K562 (cell line): ENCODE measurements around the gene OR8B8. TPM values are rescaled to one million over a fixed set of nuclear protein-coding genes. Genes with fewer than 3 reads are reported as not detected.

Experiments used
- ATAC-seq: fragments of 200-7000 bp; cut with Tn5 transposase; 3 replicates; pipeline ENCODE4 v1.9.1; 2020; ENCODE audit warnings: moderate library complexity
- BruUV-seq: library from RNA; stranded (reverse); fragments of 400-500 nt; replicated peaks from 2 replicates; lab custom pipeline; 2021; lab: Mats Ljungman, UMichigan
- CTCF ChIA-PET: fragments of 300-600 bp; formaldehyde crosslinking; extraction: SDS; loops from one replicate; lab custom pipeline; 2021; ENCODE audit warnings: low intra/inter-chr PET ratio; lab: Yijun Ruan, JAX
- POLR2A ChIA-PET: fragments of 300-600, 350-650 bp; sonication (Branson Sonifier 250); formaldehyde crosslinking; extraction: SDS; loops from one replicate; lab custom pipeline; 2021; ENCODE audit warnings: antibody characterized with exemption, inconsistent platforms; lab: Yijun Ruan, JAX
- DNase-seq, 4 experiments: peaks; one replicate each; pipeline versions ENCODE4 v3.0.0 to v3.0.0-alpha.2; 2011 to 2018; ENCODE audit warnings: low spot score in 3 of 4, mixed read lengths in 3 of 4; ENCODE audit errors: extremely low read depth in 1 of 4
- FAIRE-seq: peaks from 2 replicates; lab custom pipeline; 2011; peaks lifted over from hg19 to GRCh38; lab: Jason Lieb, UNC
- H2AFZ ChIP-seq: 2 replicates; pipeline ENCODE4 v1.6.0; 2011; ENCODE audit warnings: low read depth, low read length, control low read depth, inconsistent platforms
- H3K27ac ChIP-seq: fragments of 200-600 bp; 3 replicates; pipeline ENCODE4 v1.8.0; 2011; ENCODE audit warnings: low read depth, mild to moderate bottlenecking, control low read depth, inconsistent platforms, low read length, moderate library complexity, mixed read lengths; ENCODE audit errors: extremely low read depth
- H3K27me3 ChIP-seq, 2 experiments: fragments of 300-600 bp in 1 of 2; 2 replicates in 1 of 2; 3 replicates in 1 of 2; pipeline versions ENCODE4 v1.6.0 to v1.8.0; 2011; ENCODE audit warnings: inconsistent platforms in 2 of 2, low read length in 2 of 2, mild to moderate bottlenecking in 1 of 2, mixed read lengths in 1 of 2, moderate library complexity in 1 of 2; ENCODE audit not compliant: control insufficient read depth in 2 of 2, insufficient read depth in 2 of 2
- H3K36me3 ChIP-seq: fragments of 300-600 bp; 3 replicates; pipeline ENCODE4 v1.8.0; 2011; ENCODE audit warnings: mild to moderate bottlenecking, low read length, inconsistent platforms; ENCODE audit not compliant: control insufficient read depth, insufficient read depth
- H3K4me1 ChIP-seq, 2 experiments: fragments of 200-600 bp in 1 of 2; replicated peaks in 1 of 2; 2 replicates in 1 of 2; 3 replicates in 1 of 2; pipeline versions ENCODE4 v1.5.1 to v1.8.0; 2011; ENCODE audit warnings: inconsistent platforms in 2 of 2, low read length in 2 of 2, mild to moderate bottlenecking in 1 of 2, mixed read lengths in 1 of 2, moderate library complexity in 1 of 2; ENCODE audit not compliant: control insufficient read depth in 2 of 2, insufficient read depth in 2 of 2
- H3K4me2 ChIP-seq: 2 replicates; pipeline ENCODE4 v1.6.1; 2011; ENCODE audit warnings: low read length, control low read depth, inconsistent platforms, mixed read lengths; ENCODE audit not compliant: insufficient read depth
- H3K4me3 ChIP-seq: fragments of 200-600 bp; sonication (generic), shearing (Covaris generic); 2 replicates; pipeline ENCODE4 v1.5.1; 2016; ENCODE audit warnings: control low read depth, inconsistent platforms
- H3K79me2 ChIP-seq: fragments of 200-600 bp; 3 replicates; pipeline ENCODE4 v1.8.0; 2011; ENCODE audit warnings: low read length, inconsistent platforms; ENCODE audit not compliant: control insufficient read depth, insufficient read depth
- H3K9ac ChIP-seq, 2 experiments: 2 replicates each; pipeline versions ENCODE4 v1.6.0 to v1.6.1; 2011; ENCODE audit warnings: low read depth in 2 of 2, low read length in 2 of 2, control low read depth in 1 of 2, inconsistent platforms in 1 of 2, mild to moderate bottlenecking in 1 of 2, mixed read lengths in 1 of 2; ENCODE audit not compliant: insufficient read depth in 1 of 2
- H3K9me1 ChIP-seq: one replicate; pipeline ENCODE4 v1.6.0; 2011; ENCODE audit warnings: inconsistent platforms, mild to moderate bottlenecking, low read length, moderate library complexity; ENCODE audit not compliant: control insufficient read depth, insufficient read depth
- H3K9me3 ChIP-seq: replicated peaks from 2 replicates; pipeline ENCODE4 v1.5.1; 2011; ENCODE audit warnings: low read depth, low read length, inconsistent platforms; ENCODE audit not compliant: control insufficient read depth, insufficient read depth
- H4K20me1 ChIP-seq: replicated peaks from 2 replicates; pipeline ENCODE4 v1.6.1; 2011; ENCODE audit warnings: low read length, inconsistent platforms, mixed read lengths; ENCODE audit not compliant: control insufficient read depth, insufficient read depth
- BMI1 ChIP-seq: fragments of 150-350 bp; IDR thresholded peaks from 2 replicates; pipeline ENCODE4 v1.6.1; 2014; ENCODE audit warnings: low read length
- CBX1 ChIP-seq: sonication (generic); IDR thresholded peaks from 2 replicates; pipeline ENCODE4 v1.6.1; 2016; ENCODE audit warnings: antibody characterized with exemption, low read depth, mild to moderate bottlenecking
- ERF ChIP-seq: fragments of 450-650 bp; formaldehyde crosslinking; IDR thresholded peaks from 2 replicates; pipeline ENCODE4 v1.4.0; 2020; ENCODE audit warnings: mild to moderate bottlenecking, mixed read lengths
- JUN ChIP-seq, 2 experiments: sonication (generic) in 1 of 2; formaldehyde crosslinking in 1 of 2; IDR thresholded peaks; 2 replicates each; pipeline versions ENCODE4 v1.6.1 to v1.8.0; 2012 to 2022; ENCODE audit warnings: borderline replicate concordance in 2 of 2, mild to moderate bottlenecking in 2 of 2, improper control_type of control experiment in 1 of 2, low read depth in 1 of 2, low read length in 1 of 2, missing genetic modification reagents in 1 of 2
- KLF10 ChIP-seq: fragments of 250-450 bp; sonication (Bioruptor Pico); IDR thresholded peaks from 2 replicates; pipeline ENCODE4 v1.6.1; 2021; ENCODE audit warnings: matching md5 sums
- PHF20 ChIP-seq: fragments of 450-650 bp; IDR thresholded peaks from 2 replicates; pipeline ENCODE4 v1.6.1; 2018; ENCODE audit not compliant: partially characterized antibody
- POLR3G ChIP-seq: IDR thresholded peaks from 2 replicates; pipeline ENCODE4 v1.6.1; 2011; ENCODE audit not compliant: insufficient read length, insufficient replicate concordance; ENCODE audit errors: extremely low read depth
- RNF219 ChIP-seq: fragments of 250-450 bp; sonication (Bioruptor Pico); IDR thresholded peaks from 2 replicates; pipeline ENCODE4 v1.5.0; 2022; ENCODE audit warnings: mild to moderate bottlenecking
- SIRT6 ChIP-seq: IDR thresholded peaks from one replicate; pipeline ENCODE4 v1.6.1; 2012; ENCODE audit warnings: low read depth, mild to moderate bottlenecking, control low read depth, inconsistent platforms, low read length, moderate library complexity
- ZNF146 ChIP-seq: IDR thresholded peaks from one replicate; pipeline ENCODE4 v1.6.1; 2018; ENCODE audit warnings: missing compliant biosample characterization; ENCODE audit not compliant: unreplicated experiment
- WGBS: fragments of 100-300 bp; shearing (Covaris generic); methylation state at CpG from one replicate; pipeline ENCODE4 v1.1.6; 2016; ENCODE audit warnings: low coverage, mixed read lengths; ENCODE audit not compliant: insufficient coverage; ENCODE audit errors: missing lambda C conversion rate; 5-methylcytosine and 5-hydroxymethylcytosine counted together
- in situ Hi-C: fragments of 300-500 bp; cut with MboI; formaldehyde crosslinking; loops from 4 replicates; pipeline ENCODE4 v1.15.0; 2018; ENCODE audit warnings: inconsistent platforms, mixed read lengths
- intact Hi-C: fragments of 100-400 bp; cut with micrococcal nuclease; formaldehyde crosslinking; loops from 2 replicates; pipeline ENCODE4 v1.14.2; 2022
- polyA plus RNA-seq, 8 experiments: library from polyadenylated mRNA; depleted of rRNA in 4 of 8; stranded (reverse) in 5 of 8; unstranded in 3 of 8; fragments of >200 nt; fragmentation: Nextera tagmentation in 2 of 8; fragmentation: Illumina TruSeq in 1 of 8; extraction: Ambion mirVana in 2 of 8; extraction: Trizol in 1 of 8; gene quantifications; 2 replicates each; pipeline versions ENCODE4 v1.2.1 to v1.2.3, GENCODE V29; 2011 to 2014; ENCODE audit warnings: inconsistent platforms in 1 of 8, missing spikeins in 1 of 8
- total RNA-seq, 7 experiments: library from RNA; depleted of rRNA in 6 of 7; stranded (reverse); fragments of >200 nt in 6 of 7; fragmentation: Illumina TruSeq in 2 of 7; extraction: Trizol in 2 of 7; gene quantifications; 2 replicates each; pipeline versions ENCODE4 v1.2.1 to v1.2.3, GENCODE V29; 2011 to 2021; ENCODE audit warnings: low replicate concordance in 1 of 7
- TF ChIP-seq, protein P1 (sequence below), 2 experiments: fragments of 150-350 bp in 1 of 2; IDR thresholded peaks; 2 replicates each; pipeline ENCODE4 v1.6.1; 2012 to 2016; ENCODE audit warnings: low read depth in 2 of 2, low read length in 2 of 2, mild to moderate bottlenecking in 1 of 2, moderate library complexity in 1 of 2

Gene OR8B8
- total and polyA plus RNA-seq, 9 of the 15 experiments (the other 6 are each of a cell fraction or from before 2014, with no cell fraction given) = 0.18 TPM; not detected in 8

GRCh38 chr11:124474779-124475178, 29.3 kb upstream of the OR8B8 start (continued):
- no peak for TF ChIP-seq KLF10 (CRISPR knock-in tag)

DNA sequence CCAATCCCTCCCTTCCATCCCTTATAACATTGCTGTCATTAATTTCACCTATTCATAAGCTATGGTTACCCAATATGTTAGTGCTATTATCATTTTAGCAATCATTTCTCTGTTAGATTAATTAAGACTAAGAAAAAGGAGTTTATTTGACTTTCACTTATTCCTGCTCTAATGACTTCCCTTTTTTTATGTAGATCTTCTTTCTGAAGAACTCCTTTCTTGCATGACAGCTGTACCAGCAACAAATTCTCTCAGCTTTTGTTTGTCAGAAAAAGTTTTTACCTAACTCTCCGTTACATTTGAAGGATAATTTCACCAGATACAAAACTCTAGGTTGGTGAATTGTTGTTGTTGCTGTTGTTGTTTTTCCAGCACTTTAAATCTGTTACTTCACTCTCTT, 28.6 kb upstream of the OR8B8 start:
- POLR2A ChIA-PET = no interaction called here
- no peak overlapping the region for H2AFZ ChIP-seq
- FAIRE-seq = no peak

DNA sequence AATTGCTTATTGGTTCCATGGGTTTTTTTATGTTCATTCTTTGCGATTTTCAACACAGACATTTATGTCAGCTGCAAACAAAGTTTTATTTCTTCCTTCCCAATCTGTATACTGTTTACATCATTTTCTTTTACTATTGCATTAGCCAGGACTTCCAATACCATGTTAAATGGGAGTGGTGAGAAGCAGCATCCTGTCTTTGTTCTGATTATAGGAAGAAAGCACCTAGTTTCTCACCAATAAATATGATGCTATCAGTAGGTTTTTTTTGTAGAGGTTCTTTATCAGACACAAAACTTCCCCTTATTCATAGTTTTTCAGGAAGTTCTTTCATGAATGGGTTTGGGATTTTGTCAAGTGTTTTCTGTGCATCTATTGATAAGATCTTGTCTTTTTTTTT, 28.0 kb upstream of the OR8B8 start:
- DNase-seq (no peak), FAIRE-seq (no peak), ATAC-seq (no peak)
- Histone ChIP-seq H3K79me2 (no peaks in the 10 kb centered on the region), H3K36me3 (no peaks in the 10 kb centered on the region), H3K27ac (no peak overlapping the region), H2AFZ (no peak overlapping the region), H4K20me1 (no peaks in the 10 kb centered on the region), H3K4me3 (no peak overlapping the region), H3K27me3 (no peaks in the 10 kb centered on the region), H3K4me1 (no peaks in the 10 kb centered on the region), H3K9ac (no peak overlapping the region), H3K9me1 (no peaks in the 10 kb centered on the region), H3K9me3 (no peaks in the 10 kb centered on the region), H3K4me2 (no peak overlapping the region)
- ChIA-PET POLR2A (no interaction called here), CTCF (no interaction called here)
- WGBS = 0% methylated on average over 1 of the region's 1 CpG
- TF ChIP-seq PHF20 (no peak), RNF219 (no peak), SIRT6 (no peak), POLR3G (no peak), CBX1 (no peak)
- TF ChIP-seq, protein P1, sequence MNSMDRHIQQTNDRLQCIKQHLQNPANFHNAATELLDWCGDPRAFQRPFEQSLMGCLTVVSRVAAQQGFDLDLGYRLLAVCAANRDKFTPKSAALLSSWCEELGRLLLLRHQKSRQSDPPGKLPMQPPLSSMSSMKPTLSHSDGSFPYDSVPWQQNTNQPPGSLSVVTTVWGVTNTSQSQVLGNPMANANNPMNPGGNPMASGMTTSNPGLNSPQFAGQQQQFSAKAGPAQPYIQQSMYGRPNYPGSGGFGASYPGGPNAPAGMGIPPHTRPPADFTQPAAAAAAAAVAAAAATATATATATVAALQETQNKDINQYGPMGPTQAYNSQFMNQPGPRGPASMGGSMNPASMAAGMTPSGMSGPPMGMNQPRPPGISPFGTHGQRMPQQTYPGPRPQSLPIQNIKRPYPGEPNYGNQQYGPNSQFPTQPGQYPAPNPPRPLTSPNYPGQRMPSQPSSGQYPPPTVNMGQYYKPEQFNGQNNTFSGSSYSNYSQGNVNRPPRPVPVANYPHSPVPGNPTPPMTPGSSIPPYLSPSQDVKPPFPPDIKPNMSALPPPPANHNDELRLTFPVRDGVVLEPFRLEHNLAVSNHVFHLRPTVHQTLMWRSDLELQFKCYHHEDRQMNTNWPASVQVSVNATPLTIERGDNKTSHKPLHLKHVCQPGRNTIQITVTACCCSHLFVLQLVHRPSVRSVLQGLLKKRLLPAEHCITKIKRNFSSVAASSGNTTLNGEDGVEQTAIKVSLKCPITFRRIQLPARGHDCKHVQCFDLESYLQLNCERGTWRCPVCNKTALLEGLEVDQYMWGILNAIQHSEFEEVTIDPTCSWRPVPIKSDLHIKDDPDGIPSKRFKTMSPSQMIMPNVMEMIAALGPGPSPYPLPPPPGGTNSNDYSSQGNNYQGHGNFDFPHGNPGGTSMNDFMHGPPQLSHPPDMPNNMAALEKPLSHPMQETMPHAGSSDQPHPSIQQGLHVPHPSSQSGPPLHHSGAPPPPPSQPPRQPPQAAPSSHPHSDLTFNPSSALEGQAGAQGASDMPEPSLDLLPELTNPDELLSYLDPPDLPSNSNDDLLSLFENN (IDR thresholded peaks at IDR 0.05; ENCODE audit: low read depth in 2 of 2, low read length in 2 of 2) = no peak
- no TSS peak for BruUV-seq
- in situ Hi-C loops (no loop called here), intact Hi-C loops (no loop called here)

More for the DNA sequence above, 28.6 kb upstream of the OR8B8 start:
- H3K27ac ChIP-seq = no peak overlapping the region
- no peaks in the 10 kb centered on the region for H4K20me1 ChIP-seq
- no TSS peak for BruUV-seq
- H3K4me1 ChIP-seq = no peaks in the 10 kb centered on the region
- H3K79me2 ChIP-seq = no peaks in the 10 kb centered on the region
- no peak overlapping the region for H3K4me3 ChIP-seq
- H3K9me3 ChIP-seq = no peaks in the 10 kb centered on the region
- intact Hi-C loops = no loop called here
- no peak for TF ChIP-seq BMI1
- no peak for TF ChIP-seq JUN (IDR thresholded peaks at IDR 0.05; ENCODE audit: borderline replicate concordance, low read depth, low read length)
- TF ChIP-seq JUN (CRISPR knock-in tag; IDR thresholded peaks at IDR 0.05; ENCODE audit: borderline replicate concordance) = no peak
- no peak for TF ChIP-seq ERF (CRISPR knock-in tag)
- no peak for TF ChIP-seq ZNF146 (CRISPR knock-in tag)
- TF ChIP-seq, all 486 proteins: peak for 0
- ATAC-seq (no peak), DNase-seq (no peak)
- Histone ChIP-seq H3K4me2 (no peak overlapping the region), H3K36me3 (no peaks in the 10 kb centered on the region), H3K9me1 (no peaks in the 10 kb centered on the region), H3K27me3 (no peaks in the 10 kb centered on the region), H3K9ac (no peak overlapping the region)
- CTCF ChIA-PET = no interaction called here
- in situ Hi-C loops = no loop called here
- 23% methylated on average over 1 of the region's 1 CpG for WGBS
